ENCODE measurements around the gene EFHC2.
A peak's percentile ranks its signal among the peaks of the same experiment; 100 is the strongest.

The EFHC2 gene

GRCh38 chrX:44343412-44344141, at the start of gene EFHC2:
TSS of gene EFHC2 (minus strand) at chrX:44343672. CDS start at chrX:44343588, 84 bp downstream.
- no peak for FAIRE-seq

DNA sequence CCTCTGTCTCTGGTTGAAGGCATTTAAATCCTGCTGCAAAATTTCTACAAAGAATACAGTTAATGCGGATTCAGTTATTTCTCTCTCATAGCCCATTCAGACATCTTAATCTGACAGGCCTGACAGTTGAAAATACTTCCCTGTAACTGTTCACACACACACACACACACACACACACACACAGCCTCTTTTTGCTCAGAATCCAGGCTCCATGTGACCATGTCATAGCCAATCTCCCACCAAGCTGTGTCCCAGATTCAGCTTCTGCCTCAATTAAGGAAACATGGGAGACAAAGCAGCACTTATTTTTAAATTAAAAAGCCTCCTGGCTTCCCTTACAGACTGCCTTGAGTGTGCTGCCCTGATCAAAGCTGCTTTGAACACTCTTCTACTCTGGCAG, 49.3 kb upstream of the EFHC2 start:
- no peak for FAIRE-seq

GRCh38 chrX:44384688-44385338, 41.3 kb upstream of the EFHC2 start:
- FAIRE-seq, result no peak

DNA sequence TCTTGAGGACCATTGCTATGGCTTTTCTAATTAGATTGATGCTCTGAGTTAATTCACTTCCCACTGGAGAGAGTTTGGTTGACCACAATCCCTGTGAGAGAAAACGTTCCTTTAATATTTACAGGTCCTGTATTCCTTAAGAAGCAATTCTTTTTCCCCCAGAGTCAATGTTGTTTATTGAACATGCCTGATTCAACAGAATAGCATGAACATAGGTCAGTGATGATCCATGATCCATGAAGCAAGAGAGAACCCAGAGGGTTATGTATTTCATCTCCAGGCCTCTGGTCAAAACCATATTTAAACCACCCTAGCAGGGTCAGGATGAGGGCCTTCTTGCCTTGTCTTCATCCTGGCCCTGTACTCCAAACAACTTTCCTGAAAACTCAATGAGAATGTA, 39.4 kb upstream of the EFHC2 start:
- FAIRE-seq, result no peak

GRCh38 chrX:44352758-44353157, 9.3 kb upstream of the EFHC2 start:
- no peak for FAIRE-seq

DNA sequence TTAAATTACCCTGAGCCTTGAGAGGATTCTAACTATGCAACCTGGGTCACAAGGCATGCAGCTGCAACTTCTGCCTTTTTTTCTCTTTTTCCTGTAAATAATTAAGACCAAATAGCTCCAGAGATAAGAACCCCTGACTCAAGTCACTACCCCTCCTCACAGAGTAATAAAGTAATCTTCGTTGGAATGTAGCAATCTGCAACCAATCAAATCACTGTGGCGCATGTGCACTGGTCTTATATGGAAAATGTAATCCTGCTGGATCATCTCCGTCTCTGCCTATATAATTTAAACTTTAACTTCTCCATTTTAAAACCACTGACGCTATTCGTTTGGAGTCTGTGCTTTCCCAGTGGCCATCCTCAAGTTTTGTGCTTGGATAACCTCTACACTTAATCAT, 6.1 kb upstream of the EFHC2 start:
- no peak for FAIRE-seq

- no peak for FAIRE-seq
Observed at GRCh38 chrX:44344687-44345086, 1.2 kb upstream of the EFHC2 start.

GRCh38 chrX:44344194-44344593, 722 bp upstream of the EFHC2 start:
- peak; percentile 70 for FAIRE-seq

DNA sequence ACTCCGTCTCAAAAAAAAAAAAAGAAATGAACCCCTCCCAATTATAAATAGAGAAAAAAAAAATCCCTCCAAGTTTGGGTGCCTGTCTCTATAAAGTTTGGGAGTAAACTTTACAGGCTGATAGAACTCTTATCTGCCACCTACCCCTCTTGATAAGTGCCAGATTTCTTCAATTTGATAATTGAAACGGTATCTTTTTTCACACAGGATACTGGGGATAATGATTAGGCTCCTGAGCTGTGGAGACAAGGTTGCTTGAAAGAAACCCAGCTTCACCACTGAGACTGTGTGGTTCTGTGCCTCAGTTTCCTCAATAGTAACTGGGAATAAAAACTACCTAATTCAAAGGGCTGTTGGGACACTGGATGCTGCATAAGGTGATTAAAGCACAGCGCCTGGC, 606 bp downstream of the EFHC2 start:
- FAIRE-seq, result no peak

DNA sequence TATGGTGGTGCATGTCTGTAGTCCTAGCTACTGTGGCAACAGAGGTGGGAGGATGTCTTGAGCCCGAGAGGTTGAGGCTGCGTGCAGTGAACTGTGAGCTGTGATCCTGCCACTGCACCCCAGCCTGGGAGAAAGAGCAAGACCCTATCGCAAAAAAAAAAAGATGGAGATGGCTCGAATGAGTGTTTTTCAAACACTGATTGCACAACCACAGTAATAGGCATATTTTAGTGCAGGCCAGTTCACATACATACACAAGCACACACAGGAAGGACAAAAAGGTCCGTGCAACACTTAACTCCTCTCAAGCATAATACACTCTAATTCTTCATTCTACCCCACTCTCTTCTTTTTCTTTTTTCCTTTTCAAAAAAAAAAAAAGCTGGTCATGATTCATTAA, 5.1 kb downstream of the EFHC2 start:
- FAIRE-seq, result no peak

GRCh38 chrX:44332437-44332836, 11.0 kb downstream of the EFHC2 start:
- FAIRE-seq, result no peak

GRCh38 chrX:44330227-44330626, 13.2 kb downstream of the EFHC2 start:
- FAIRE-seq, result peak; percentile 56

GRCh38 chrX:44319550-44319949, 23.9 kb downstream of the EFHC2 start:
- FAIRE-seq, result no peak

- no peak for FAIRE-seq
Observed at GRCh38 chrX:44317181-44317580, 26.3 kb downstream of the EFHC2 start.

- no peak for FAIRE-seq
Observed at GRCh38 chrX:44314808-44315207, 28.7 kb downstream of the EFHC2 start.

GRCh38 chrX:44314259-44314734, 29.2 kb downstream of the EFHC2 start:
- no peak for FAIRE-seq

DNA sequence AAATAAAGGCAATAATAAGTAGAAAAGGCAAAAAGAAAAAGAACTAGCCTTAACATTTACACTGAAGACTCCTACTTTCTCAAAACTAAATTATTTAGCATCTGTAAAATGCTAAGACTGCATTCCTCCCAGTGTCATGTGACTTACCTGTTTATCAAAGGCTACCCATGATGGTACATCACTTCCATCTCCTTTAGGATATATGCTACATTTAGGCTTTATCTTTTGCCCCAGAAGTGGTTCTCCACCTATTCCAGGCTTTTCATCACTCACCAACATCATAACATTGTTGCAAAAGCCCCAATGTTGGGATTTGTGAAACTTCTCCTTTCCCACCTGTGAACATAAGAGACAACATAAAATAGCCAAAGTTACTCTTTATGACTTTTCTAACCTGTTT, 31.1 kb downstream of the EFHC2 start:
- no peak for FAIRE-seq

GRCh38 chrX:44310227-44310626, 33.2 kb downstream of the EFHC2 start:
- no peak for FAIRE-seq

GRCh38 chrX:44308869-44309268, 34.6 kb downstream of the EFHC2 start:
- no peak for FAIRE-seq

- FAIRE-seq, result no peak
Observed at GRCh38 chrX:44306356-44306755, 37.1 kb downstream of the EFHC2 start.

DNA sequence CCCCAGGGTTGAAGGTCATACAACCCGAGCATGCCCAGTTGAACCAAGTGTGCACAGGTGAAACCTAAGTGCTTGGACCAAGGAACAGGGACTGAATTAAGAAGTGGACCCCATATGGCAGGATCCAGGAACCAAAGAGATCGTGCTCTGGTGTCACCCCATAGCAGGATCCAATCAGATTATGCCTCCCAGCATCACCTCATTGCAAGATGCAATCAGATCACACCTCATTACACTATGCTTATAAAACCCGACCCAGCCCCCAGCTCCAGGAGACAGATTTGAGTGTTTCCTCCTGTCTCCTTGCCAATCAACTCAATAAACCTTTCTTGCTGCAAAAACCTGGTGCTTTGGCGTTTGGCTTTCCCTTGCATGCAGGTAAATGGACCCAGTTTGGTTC, 37.6 kb downstream of the EFHC2 start:
- FAIRE-seq, result no peak

GRCh38 chrX:44303119-44303518, 40.4 kb downstream of the EFHC2 start:
- no peak for FAIRE-seq

DNA sequence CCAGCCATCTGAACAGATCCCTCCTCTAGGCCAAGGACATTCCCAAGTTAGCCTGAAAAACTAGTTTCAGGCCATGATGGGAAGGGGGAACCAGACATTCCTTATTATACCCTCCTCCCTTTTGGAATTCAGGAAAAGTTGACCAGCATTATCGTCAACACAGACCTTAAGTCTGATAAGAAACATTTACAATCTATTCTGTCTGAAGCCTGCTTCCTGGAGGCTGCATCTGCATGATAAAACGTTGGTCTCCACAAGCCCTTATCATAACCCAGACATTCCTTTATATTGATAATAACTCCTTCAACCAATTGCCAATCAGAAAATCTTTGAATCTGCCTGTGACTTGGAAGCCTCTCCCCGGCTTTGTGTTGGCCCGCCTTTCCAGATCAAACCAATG, 44.3 kb downstream of the EFHC2 start:
- FAIRE-seq, result no peak

DNA sequence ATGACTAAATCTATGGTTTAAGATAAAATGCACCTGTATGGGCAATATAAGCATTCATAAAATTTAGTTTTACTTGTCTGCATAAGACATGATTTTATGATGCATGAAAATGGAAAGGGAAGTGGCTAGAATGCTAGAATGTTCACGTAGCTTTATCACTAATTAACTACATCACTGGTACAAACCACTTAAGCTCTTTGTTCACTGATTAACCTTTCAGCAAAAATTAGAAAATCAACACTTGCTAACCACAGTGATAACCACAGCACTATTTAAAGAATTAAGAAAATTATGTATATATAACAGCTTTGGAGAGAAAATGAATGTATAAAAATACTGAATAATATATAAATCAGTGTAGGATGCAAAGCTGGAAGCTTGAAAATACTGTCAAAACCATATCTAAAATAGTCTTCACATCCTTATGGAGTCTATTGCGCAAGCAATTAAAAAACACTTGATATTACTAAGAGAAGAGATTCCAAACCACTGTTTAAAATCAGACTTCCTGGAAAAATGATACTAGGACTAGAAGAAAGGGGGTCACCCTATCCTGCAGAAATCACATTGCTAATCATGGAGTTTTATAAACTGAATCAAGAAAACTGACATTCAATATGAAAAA, 51.9 kb downstream of the EFHC2 start:
- peak; percentile 56 for FAIRE-seq

Data from islet of Langerhans (tissue), 1 donor.